Measurements from ENCODE around the gene SP1.

GRCh38 chr12:53332744-53333143 is 47.2 kb upstream of the SP1 start:
- TF ChIP-seq CTCF (IDR thresholded peaks at IDR 0.05) = no peak
- TF ChIP-seq POLR2A (IDR thresholded peaks at IDR 0.05) = no peak
